Brain pericyte (primary cell): Measurements from ENCODE around the gene LGR4.
A peak's percentile ranks its signal among the peaks of the same experiment; 100 is the strongest.

Source experiments
- DNase-seq: peaks from one replicate; pipeline ENCODE4 v3.0.0-alpha.2; 2012; ENCODE audit warnings: low read depth, low spot score

The LGR4 gene

DNA sequence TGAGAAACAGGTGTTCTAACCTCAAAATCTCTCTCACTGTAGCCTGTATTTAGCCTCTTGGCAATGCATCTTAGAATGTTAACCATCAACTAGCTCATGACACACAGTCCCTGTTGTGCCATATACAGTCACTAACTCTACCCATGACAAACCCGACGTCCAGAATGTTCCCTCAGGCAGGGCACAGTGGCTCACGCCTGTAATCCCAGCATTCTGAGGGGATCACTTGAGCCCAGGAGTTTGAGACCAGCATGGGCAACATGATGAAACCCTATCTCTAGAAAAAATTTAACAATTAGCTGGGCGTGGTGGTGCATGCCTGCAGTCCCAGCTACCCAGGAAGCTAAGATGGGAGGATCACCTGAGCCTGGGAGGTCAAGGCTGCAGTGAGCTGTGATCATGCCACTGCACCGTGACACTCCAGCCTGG, 91.3 kb downstream of the LGR4 start:
- no peak for DNase-seq

DNA sequence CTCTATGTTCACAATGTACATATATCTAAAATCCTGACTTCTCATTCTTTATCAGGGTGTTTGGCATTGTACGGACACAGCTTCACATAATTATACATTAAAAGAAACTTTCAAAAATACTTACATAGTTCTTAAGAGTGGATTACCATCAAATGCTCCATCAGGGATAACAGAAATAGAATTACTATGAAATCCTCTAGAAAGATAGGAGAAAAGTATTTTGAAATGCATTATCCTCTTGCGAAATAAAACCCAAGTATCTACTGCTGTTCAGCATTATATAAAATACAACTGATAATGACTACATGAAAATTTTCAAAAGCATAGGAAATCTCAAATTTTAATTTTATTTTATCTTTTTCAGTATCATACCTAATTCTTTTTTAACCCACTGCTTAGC, 91.8 kb downstream of the LGR4 start:
- DNase-seq, result no peak

DNA sequence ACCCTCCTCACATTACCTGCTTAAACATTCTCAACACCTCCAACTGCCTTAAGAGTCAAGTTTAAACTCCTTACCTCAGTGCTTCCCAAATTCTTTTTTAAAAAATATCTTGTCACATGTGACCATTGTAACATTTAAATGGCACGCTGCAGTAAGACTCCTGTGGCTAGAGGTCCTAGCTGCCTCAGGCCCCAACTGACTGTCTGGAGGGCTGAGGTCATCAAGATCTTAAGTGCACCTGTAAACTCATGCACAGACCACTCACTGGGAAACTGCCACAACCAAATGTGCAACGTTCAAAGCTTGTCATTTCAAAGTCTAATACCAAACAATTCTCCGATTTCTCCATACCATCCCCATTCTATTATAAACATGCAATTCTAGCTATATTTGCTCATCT, 93.1 kb downstream of the LGR4 start:
- DNase-seq, result no peak

DNA sequence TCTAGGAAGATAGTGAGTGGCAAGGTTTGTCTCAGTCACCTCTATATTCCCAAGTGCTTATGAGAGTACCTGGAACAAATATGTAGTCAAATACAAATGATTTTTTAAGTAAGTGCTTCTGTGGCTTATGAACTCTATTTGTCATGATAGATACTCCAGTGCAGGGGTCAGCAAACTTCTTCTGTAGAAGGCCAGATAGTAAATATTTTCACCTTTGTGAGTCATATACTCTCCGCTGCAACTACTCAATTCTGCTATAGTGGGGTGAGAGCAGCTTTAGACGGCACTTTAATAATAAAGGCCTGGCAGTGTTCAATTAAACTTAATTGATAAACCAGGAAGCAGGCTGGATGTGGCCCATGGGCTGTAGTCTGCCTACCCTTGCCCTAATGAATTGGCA, 97.2 kb downstream of the LGR4 start:
- DNase-seq, result no peak

DNA sequence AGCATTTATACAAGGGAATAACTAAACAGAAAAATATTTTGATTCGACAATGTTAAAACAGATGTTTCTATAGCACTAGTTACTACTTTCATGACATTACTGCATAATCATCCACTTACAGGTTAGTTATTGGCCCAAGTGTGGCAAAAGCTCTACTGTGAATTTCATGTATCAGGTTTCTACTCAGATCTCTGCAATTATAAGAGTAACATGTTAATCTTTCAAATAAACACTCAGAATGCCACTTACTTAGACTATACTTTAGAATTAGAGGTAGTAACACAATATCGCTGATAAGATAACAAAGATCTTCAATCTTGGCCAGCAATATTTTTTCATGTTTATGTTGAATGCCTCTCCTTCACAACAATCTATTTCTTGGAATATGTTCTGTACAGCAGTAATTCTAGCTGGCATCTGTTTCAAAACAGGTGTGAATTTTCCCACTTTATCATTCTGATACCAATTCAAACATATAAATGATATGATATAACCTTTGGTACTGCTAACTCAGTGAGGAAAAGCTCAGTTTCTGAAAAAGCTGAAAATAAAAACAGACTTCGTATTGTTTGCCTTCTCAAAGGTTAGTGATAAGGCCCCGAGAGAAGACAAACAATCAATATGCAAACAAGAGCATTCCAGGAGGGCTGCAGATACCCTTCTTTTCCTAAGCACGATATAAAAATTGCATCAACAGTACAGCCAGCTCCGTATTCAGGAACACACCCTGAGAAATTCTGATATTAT, 98.6 kb downstream of the LGR4 start:
- no peak for DNase-seq

DNA sequence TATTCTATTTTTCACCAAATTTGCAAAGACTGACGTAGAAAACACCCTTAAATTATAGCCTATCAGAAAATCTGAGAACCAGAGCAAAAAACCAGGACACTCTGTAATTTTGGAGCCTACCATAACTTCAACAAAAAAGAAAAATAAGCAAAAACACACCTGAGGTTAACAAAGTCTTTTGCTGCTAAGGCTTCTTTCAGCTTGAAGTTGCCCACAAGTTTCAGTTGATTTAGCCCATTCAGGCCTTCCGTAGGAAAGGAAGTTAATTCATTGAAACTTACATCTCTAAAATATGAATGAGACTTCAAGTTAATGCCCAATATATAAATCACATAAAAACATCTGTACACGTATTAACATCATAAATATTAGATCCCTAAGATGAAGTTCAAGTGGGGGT, 99.2 kb downstream of the LGR4 start:
- DNase-seq, result no peak

DNA sequence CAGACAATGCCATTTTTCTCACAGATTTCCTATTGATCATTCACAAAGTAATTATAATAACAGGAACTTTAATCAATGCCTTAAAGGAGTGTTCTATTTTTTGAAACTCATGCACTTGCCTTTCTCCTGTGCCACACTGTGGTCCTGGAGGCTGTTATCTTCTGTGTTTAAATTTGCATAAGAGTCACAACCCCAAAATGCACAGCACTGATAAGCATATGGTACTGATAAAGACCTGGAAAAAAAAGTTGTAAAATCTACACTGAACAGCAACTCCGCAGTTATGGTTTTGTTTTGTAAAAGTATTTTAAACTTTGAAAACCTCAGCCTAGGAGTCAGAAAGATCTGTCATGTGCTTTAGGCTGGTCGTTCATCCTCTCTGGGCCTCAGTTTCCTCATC, 100.4 kb downstream of the LGR4 start:
- DNase-seq, result no peak

DNA sequence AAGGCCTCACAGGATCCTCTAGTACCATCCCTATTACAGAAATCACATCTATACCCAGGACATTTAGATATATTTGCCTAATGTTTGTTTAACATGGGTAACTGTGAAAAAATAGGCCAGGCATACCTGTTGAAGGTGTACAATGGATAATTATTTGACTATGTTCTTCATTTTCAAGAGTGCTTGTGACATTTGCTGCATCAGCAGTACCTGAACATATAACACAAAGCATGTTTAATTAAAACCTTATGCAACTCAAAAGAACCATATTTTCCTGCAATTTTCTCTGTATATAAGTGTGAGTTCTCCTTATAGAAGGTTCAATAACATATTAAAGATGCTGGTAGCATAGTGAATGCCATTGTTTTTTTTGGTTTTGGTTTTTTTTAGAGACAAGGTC, 101.1 kb downstream of the LGR4 start:
- DNase-seq, result no peak

DNA sequence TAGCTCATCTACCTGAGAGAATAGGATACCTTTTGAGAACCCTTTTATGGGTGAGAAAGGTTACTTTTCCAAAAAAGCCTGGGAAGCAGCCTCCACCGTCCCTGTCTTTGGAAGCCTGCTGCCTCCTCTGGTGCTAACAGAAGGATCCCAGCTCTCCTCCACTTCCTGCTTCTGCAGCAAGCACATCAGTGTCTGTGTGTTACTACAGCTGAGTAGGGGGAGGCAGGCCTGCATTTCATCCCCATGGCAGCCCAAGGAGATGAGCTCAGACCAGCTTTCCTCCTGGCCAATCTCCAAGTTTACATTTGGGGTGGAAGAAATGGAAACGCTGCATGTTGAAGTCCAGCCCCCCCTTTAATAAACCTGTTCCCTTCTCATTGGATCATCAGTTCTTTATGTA, 102.2 kb downstream of the LGR4 start:
- no peak for DNase-seq

DNA sequence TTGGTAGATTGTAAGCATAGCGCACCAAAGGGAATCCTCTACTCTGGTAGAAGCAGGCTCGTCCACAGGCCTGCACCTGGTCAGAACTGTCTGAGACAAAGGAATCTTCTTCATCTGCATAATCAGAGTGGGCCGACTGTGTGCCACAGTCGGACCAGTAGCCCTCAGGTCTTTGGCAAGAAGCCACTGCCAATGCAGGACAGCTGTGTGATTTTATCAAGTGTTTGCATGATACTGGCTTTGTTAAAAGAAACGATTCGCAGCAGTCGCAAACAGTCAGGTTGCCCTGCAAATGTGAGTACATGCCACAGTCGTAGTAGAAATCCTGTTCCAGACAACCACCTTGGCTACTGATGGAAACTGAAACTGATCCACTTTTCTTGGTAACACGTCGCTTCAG, 104.7 kb downstream of the LGR4 start:
- DNase-seq, result no peak

DNA sequence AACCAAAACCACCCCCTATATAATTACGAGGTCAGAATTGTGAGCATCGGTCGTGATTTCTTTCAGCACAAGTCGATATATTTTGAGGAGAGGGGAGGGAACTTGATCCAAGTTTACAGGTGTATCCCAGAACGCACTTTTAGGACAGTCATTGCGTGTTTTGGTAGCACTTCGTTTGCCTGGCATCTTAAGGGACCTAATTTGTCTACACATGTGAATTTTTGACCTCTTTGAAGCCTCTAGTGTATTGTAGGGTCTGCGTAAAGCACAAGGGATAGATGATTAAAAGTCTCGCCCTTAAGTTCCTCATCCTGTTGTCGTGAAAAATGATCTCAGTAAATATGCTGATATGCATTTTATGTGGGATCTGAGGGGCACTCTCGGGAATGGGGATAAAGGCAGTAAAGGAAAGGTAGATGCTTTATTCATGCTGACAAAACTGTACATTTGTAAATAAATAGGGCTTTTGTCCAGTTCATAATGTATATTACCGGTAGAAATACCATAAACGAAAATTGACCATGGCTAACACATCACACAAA, 108.9 kb downstream of the LGR4 start:
- DNase-seq, result no peak

DNA sequence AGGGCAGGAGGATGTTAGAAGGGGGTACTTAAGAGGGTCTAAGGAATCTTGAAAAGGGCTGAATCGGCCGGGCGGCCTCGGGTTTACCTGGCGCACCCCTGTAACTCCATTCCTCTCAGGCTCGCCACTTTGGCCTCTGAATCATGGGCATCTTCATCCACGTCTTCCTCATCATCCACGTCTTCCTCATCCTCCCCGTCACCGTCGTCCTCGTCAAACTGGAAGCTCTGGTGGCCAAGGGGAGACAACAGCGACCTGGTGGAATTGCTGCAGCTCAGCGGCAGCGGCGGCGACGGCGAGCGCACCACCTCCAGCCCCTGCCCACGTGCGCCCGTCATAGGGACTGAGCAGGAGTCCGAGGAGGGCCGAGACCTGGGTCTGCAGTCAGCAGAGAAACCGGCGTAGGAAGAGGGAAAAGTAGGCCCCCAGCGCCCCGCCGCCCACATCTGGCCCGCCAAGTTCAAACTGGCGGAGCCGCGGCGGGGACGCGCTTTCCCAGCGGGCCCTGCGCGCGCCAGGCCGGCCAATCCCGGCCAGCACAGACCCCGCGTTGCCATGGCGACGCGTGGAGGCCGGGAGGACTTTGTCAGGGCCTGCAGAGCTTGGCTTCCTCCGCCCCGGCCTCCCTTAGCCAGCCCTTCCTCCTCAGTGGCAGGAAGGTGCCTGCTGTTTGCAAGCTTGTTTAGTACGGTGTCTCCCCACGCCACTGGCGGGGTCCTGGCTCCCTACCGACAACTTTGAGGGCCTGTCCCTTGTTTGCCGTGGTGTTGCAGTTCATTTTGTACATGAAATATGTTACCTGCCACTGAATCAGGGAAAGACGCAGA, 109.6 kb downstream of the LGR4 start, which contains the start of gene CCDC34:
TSS of gene CCDC34 (minus strand) at position 467 of the 827 bp plus-strand sequence. CDS start at position 446, 21 bp downstream.
- peak; percentile 61 for DNase-seq

DNA sequence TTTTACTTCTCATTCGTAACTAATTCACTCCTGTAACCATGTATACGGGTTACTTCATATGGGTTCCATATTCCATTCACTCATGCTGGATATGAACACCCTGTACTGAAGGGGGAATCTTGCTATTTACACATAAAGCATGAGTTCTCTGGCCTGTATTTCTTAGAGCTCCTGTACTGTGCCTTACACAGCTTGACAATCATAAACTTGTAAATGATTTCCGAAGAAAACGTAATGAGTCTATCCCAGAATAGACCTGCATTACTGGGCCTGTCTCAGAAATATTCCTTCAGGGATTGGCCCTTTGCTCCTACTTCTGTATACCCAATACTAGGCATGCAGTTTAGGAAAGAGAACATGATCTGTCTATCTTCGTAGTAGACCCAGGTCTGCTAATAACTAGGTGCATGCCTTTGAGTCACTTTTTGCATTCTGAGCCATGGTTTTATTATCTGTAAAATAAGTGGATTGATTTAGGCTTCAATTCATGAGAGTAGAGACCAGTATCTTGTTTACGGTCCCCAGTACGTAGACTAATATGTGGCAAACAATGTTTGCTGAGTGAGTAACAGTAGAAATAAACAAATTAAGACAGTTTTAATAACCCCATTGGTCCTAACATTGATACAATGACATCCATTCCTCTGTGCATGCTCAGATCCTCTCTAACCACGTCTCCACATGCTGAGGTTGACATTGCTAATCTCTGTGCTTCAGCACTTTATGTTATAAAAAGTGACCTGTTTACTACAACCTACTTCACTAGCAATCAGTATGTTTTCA, 110.8 kb downstream of the LGR4 start:
- no peak for DNase-seq

DNA sequence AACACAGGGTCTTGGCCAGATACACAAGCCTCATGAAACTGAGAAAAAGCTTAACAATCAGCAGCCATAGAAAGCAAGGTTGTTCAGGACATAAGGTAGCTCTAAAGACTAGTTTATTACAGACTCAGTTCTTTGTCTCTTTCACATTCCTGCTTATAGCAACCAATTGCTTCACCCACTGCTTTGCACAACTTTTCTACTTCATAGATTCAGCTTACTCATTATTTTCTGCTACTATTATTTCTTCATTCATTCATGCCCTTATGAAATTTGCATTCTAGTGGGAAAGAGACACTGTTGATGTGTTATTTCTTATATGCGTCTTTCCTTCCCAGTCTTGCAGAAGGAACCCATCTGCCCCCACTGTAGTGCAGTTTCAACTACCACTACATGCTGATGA, 114.3 kb downstream of the LGR4 start:
- no peak for DNase-seq

DNA sequence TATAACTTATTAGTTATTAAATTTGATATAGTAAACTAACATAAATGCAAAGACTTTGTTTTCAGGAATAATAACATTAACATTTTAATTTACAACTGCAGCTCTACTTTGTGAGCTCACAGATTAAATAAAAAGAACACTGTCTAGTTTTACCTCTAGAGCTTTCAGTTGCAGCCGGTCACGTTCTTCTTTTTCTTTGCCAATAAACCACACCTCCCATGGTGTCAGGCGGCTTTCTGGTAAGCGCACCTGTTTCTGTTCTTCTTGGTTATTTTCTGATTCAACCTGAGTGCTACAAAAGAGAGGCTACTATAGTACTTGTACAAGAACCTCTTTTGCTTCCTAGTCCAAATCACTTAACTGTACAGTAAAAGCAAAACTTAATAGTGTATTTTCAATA, 115.3 kb downstream of the LGR4 start:
- no peak for DNase-seq

DNA sequence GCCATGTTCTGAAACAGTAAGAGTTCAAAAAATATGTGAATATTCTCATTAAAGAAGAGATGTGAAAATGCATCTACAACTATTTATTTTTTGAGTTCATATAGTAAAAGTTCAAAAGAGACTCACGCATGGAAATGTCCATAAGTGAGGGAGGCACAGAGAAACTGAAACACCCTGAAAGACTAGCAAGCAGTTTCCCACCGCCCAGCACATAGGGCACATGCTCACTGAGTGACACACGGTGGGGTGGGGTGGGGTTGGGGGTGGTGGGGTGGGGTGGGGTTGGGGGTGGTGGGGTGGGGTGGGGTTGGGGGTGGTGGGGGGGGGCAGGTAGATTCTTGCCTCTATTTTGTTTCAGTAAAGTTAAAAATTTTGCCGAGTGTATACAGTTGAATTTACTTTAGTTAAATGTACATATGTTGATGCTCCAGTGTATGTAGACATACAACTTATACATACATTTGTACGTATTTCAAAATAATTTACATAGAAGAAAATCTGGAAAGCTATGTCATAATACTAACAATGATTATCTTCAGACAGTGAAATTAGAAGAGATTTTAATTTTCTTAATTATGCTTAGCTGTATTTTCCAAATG, 115.9 kb downstream of the LGR4 start:
- DNase-seq, result no peak

DNA sequence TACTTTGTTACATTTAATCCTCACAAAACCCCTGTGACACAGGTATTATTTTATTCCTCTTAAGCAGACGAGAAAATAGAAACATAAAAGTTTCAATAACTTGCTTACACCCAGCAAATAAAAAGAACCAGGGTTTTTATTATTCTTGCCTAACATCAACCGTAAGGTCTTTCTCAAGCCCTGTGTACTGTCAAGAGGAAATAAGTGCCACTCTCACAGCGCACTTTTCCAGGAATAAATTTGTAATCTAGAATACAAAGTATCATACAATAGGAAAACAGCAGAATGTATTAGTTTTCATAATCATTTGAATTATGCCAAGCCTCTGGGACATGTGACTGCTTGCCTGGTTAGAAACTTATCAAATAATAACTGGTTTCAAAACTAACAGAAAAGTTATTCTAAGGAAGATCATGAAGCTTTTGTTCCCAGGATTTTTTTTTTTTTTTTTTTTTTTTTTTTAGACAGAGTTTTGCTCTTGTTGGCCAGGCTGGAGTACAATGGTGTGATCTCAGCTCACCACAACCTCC, 117.0 kb downstream of the LGR4 start:
- no peak for DNase-seq

DNA sequence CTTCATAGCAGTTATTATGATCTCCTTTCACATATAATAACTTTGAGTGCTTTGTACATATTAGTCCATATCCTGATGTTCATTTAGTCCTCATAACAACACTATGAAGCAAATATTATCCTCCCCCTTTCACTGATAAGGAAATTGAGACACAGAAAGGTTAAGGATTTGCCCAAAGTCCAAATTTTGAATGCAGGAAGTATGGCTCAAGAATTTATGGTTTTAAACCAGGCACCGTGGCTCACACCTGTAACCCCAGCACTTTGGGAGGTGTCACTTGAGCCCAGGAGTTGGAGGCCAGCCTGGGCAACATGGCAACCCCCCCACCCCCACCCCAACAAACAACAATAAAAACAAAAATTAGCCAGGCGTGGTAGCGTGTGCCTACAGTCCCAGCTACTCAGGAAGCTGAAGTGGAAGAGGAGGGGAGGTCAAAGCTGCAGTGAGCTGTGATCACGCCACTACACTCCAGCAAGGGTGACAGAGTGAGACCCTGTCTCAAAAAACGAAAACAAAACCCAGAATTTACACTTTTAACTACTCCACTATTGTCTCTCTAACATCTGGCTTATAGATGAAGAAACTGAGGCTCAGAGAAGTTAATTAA, 118.1 kb downstream of the LGR4 start:
- DNase-seq, result no peak

DNA sequence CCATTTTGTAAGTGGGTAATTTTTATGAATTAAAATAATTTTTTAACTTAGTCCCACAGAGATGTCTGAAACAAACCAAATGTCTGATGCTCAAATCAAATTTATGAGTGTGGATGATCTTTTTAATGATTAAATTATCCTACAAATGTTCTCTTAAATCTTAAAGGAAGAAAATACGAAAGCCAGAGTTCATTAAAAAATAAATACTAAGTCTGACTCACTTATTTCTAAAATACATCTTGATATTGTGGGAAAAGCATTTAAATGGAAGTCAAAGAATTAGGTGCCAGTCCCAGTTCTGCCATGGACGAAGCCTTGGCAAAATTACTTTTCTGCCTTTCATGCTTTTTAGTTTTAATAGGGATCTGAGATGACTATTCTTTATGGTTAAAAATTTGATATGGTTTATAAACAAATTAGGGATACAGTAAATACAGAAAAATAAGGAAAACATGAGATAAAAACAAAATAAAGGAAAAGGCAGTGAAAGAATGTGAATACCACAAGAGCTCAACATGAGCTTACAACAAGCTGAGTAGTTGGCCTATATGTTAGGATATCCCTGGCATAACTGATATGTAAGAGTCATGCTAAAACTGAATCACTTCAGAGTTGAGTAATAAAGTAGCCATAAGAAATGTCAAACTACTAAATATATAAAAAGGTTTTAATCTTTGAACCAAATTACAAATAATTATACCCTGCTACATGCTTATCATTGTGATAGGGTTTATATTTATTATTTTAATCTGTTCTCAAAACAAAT, 118.8 kb downstream of the LGR4 start:
- DNase-seq, result no peak

DNA sequence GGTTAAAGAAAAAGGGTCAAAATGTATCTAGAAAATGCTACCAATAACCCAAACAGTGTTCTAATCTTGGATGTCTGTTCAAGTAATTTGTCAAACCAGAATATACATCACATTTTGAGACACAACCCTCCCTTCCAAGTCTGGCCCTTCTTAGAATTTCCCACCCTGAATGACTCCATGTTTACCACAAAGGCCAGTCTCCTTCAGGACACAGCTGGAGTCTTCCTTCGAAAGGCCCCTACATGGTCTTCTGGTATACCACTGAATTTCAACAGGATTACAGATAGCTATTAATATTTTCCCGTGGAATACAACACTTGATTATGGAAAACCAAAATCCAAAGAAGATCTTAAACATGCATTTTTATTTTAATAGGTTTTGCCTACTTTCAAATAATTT, 119.8 kb downstream of the LGR4 start:
- DNase-seq, result no peak
